SHP77 treated with DMSO at 0.1 percent for 48 hours (cell line): Measurements from ENCODE around the gene ARMH1.

ENCODE experiments used
- DNase-seq: peaks from one replicate; lab custom pipeline; 2025; lab: John Stamatoyannopoulos, UW

ARMH1 gene

GRCh38 chr1:44670751-44671640 lies 3.5 kb upstream of the ARMH1 start:
- DNase-seq = no peak

GRCh38 chr1:44672254-44672955 lies 2.1 kb upstream of the ARMH1 start:
- DNase-seq = peak; percentile 10

- no peak for DNase-seq
Observed at GRCh38 chr1:44672961-44673674, 1.4 kb upstream of the ARMH1 start.

- no peak for DNase-seq
Observed at GRCh38 chr1:44673675-44674112, 820 bp upstream of the ARMH1 start.

GRCh38 chr1:44675186-44675585 lies 672 bp downstream of the ARMH1 start:
- no peak for DNase-seq

- no peak for DNase-seq
Observed at GRCh38 chr1:44676484-44677200, 2.1 kb downstream of the ARMH1 start.

GRCh38 chr1:44677201-44677766 lies 2.8 kb downstream of the ARMH1 start:
- DNase-seq = peak; percentile 60

GRCh38 chr1:44678120-44678519 lies 3.6 kb downstream of the ARMH1 start:
- DNase-seq = no peak

- DNase-seq = no peak
Observed at GRCh38 chr1:44678626-44679025, 4.1 kb downstream of the ARMH1 start.

GRCh38 chr1:44679468-44679867 lies 5.0 kb downstream of the ARMH1 start:
- DNase-seq = no peak

- DNase-seq = peak; percentile 21
Observed at GRCh38 chr1:44681905-44682882, 7.7 kb downstream of the ARMH1 start.

GRCh38 chr1:44682883-44683265 lies 8.4 kb downstream of the ARMH1 start:
- DNase-seq = no peak

GRCh38 chr1:44684525-44684924 lies 10.0 kb downstream of the ARMH1 start:
- DNase-seq = no peak

GRCh38 chr1:44685218-44685617 lies 10.7 kb downstream of the ARMH1 start:
- no peak for DNase-seq

GRCh38 chr1:44685881-44686280 lies 11.4 kb downstream of the ARMH1 start:
- DNase-seq = no peak

GRCh38 chr1:44688760-44689446 lies 14.4 kb downstream of the ARMH1 start:
- DNase-seq = no peak

- no peak for DNase-seq
Observed at GRCh38 chr1:44689447-44689765, 14.9 kb downstream of the ARMH1 start.

GRCh38 chr1:44693159-44693558 lies 18.6 kb downstream of the ARMH1 start:
- DNase-seq = no peak

- no peak for DNase-seq
Observed at GRCh38 chr1:44693900-44694299, 19.4 kb downstream of the ARMH1 start.
